Measurements from ENCODE around the gene BLTP3A.
"Not testable (repeated sequence)": the region's sequence is repeated elsewhere in the genome, so short reads cannot be mapped to it uniquely, and the experiment has no call there.

Gene BLTP3A, protein sequence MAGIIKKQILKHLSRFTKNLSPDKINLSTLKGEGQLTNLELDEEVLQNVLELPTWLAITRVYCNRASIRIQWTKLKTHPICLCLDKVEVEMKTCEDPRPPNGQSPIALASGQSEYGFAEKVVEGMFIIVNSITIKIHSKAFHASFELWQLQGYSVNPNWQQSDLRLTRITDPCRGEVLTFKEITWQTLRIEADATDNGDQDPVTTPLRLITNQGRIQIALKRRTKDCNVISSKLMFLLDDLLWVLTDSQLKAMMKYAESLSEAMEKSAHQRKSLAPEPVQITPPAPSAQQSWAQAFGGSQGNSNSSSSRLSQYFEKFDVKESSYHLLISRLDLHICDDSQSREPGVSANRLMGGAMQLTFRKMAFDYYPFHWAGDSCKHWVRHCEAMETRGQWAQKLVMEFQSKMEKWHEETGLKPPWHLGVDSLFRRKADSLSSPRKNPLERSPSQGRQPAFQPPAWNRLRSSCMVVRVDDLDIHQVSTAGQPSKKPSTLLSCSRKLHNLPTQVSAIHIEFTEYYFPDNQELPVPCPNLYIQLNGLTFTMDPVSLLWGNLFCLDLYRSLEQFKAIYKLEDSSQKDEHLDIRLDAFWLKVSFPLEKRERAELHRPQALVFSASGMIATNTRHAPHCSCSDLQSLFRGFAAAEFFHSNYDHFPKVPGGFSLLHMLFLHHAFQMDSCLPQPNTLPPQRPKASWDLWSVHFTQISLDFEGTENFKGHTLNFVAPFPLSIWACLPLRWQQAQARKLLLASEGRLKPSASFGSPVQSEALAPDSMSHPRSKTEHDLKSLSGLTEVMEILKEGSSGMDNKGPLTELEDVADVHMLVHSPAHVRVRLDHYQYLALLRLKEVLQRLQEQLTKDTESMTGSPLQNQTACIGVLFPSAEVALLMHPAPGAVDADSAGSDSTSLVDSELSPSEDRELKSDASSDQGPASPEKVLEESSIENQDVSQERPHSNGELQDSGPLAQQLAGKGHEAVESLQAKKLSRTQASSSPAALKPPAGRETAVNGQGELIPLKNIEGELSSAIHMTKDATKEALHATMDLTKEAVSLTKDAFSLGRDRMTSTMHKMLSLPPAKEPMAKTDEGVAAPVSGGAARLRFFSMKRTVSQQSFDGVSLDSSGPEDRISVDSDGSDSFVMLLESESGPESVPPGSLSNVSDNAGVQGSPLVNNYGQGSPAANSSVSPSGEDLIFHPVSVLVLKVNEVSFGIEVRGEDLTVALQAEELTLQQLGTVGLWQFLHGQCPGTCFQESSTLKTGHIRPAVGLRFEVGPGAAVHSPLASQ (N-terminal part only)

GRCh38 chr6:34791701-34792604 is at the start of gene BLTP3A:
Gene BLTP3A, plus strand, starts transcription at chr6:34792083. Its CDS starts 168 bp downstream, at chr6:34792251.
- H3K9ac ChIP-seq (ENCODE audit: low read length), result peak within 1 kb of the TSS; percentile 96
- peak within 1 kb of the TSS; percentile 78 for H3K27ac ChIP-seq (ENCODE audit: low read length)
- H3K4me2 ChIP-seq (ENCODE audit: low read length), result peak within 1 kb of the TSS; percentile 96

GRCh38 chr6:34742094-34742493 is 49.8 kb upstream of the BLTP3A start:
- H2AFZ ChIP-seq (ENCODE audit: low read depth, low read length), result no peak overlapping the region
- no peaks in the 10 kb centered on the region for H4K20me1 ChIP-seq (ENCODE audit: insufficient read depth, low read length)
- H3K27ac ChIP-seq (ENCODE audit: low read length), result no peak overlapping the region
- H3K9ac ChIP-seq (ENCODE audit: low read length), result no peak overlapping the region
- H3K27me3 ChIP-seq (ENCODE audit: low read depth, low read length), result no peaks in the 10 kb centered on the region
- TF ChIP-seq, protein P1, sequence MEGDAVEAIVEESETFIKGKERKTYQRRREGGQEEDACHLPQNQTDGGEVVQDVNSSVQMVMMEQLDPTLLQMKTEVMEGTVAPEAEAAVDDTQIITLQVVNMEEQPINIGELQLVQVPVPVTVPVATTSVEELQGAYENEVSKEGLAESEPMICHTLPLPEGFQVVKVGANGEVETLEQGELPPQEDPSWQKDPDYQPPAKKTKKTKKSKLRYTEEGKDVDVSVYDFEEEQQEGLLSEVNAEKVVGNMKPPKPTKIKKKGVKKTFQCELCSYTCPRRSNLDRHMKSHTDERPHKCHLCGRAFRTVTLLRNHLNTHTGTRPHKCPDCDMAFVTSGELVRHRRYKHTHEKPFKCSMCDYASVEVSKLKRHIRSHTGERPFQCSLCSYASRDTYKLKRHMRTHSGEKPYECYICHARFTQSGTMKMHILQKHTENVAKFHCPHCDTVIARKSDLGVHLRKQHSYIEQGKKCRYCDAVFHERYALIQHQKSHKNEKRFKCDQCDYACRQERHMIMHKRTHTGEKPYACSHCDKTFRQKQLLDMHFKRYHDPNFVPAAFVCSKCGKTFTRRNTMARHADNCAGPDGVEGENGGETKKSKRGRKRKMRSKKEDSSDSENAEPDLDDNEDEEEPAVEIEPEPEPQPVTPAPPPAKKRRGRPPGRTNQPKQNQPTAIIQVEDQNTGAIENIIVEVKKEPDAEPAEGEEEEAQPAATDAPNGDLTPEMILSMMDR (IDR thresholded peaks at IDR 0.05; ENCODE audit: low read depth, low read length), result no peak
- TF ChIP-seq EZH2phosphoT487 (IDR thresholded peaks at IDR 0.05; ENCODE audit: low read depth), result no peak
- no peaks in the 10 kb centered on the region for H3K79me2 ChIP-seq (ENCODE audit: low read length)
- no peaks in the 10 kb centered on the region for H3K36me3 ChIP-seq (replicated peaks; ENCODE audit: low read depth, low read length)
- no peaks in the 10 kb centered on the region for H3K4me1 ChIP-seq (ENCODE audit: low read length)
- no peak overlapping the region for H3K4me2 ChIP-seq (ENCODE audit: low read length)
- no peak overlapping the region for H3K4me3 ChIP-seq (ENCODE audit: low read length)
- no peaks in the 10 kb centered on the region for H3K9me3 ChIP-seq (ENCODE audit: insufficient read depth, low read length)

More at GRCh38 chr6:34791701-34792604, at the start of gene BLTP3A:
- Histone ChIP-seq H2AFZ (ENCODE audit: low read depth, low read length) (peak within 1 kb of the TSS; percentile 99), H3K27me3 (ENCODE audit: low read depth, low read length) (no peaks in the 10 kb centered on the region), H3K79me2 (ENCODE audit: low read length) (peaks cover 25% of the 10 kb centered on the region), H3K4me1 (ENCODE audit: low read length) (peaks cover 12% of the 10 kb centered on the region), H3K4me3 (ENCODE audit: low read length) (peak within 1 kb of the TSS; percentile 98), H4K20me1 (ENCODE audit: insufficient read depth, low read length) (0 out of 2 replicates have a peak, but pooled peaks cover 4% of the 10 kb centered on the region), H3K36me3 (replicated peaks; ENCODE audit: low read depth, low read length) (no peaks in the 10 kb centered on the region), H3K9me3 (ENCODE audit: insufficient read depth, low read length) (no peaks in the 10 kb centered on the region)
- TF ChIP-seq EZH2phosphoT487 (IDR thresholded peaks at IDR 0.05; ENCODE audit: low read depth), result no peak
- TF ChIP-seq, protein P1 (IDR thresholded peaks at IDR 0.05; ENCODE audit: low read depth, low read length), result no peak

GRCh38 chr6:34743625-34744293 is 48.1 kb upstream of the BLTP3A start:
- Histone ChIP-seq H3K4me2 (ENCODE audit: low read length) (no peak overlapping the region), H3K27me3 (ENCODE audit: low read depth, low read length) (no peaks in the 10 kb centered on the region), H3K4me3 (ENCODE audit: low read length) (no peak overlapping the region), H3K9me3 (ENCODE audit: insufficient read depth, low read length) (no peaks in the 10 kb centered on the region), H3K27ac (ENCODE audit: low read length) (no peak overlapping the region), H3K79me2 (ENCODE audit: low read length) (no peaks in the 10 kb centered on the region), H4K20me1 (ENCODE audit: insufficient read depth, low read length) (no peaks in the 10 kb centered on the region), H3K4me1 (ENCODE audit: low read length) (no peaks in the 10 kb centered on the region), H3K9ac (ENCODE audit: low read length) (no peak overlapping the region), H2AFZ (ENCODE audit: low read depth, low read length) (no peak overlapping the region), H3K36me3 (replicated peaks; ENCODE audit: low read depth, low read length) (no peaks in the 10 kb centered on the region)
- TF ChIP-seq EZH2phosphoT487 (IDR thresholded peaks at IDR 0.05; ENCODE audit: low read depth), result no peak
- TF ChIP-seq, protein P1 (IDR thresholded peaks at IDR 0.05; ENCODE audit: low read depth, low read length), result no peak

- not testable (repeated sequence) for H3K4me2 ChIP-seq (ENCODE audit: low read length); H3K27me3 ChIP-seq (ENCODE audit: low read depth, low read length); H2AFZ ChIP-seq (ENCODE audit: low read depth, low read length); H3K9ac ChIP-seq (ENCODE audit: low read length); H3K36me3 ChIP-seq (replicated peaks; ENCODE audit: low read depth, low read length); H3K4me3 ChIP-seq (ENCODE audit: low read length); H3K79me2 ChIP-seq (ENCODE audit: low read length); H3K27ac ChIP-seq (ENCODE audit: low read length); H3K4me1 ChIP-seq (ENCODE audit: low read length); H3K9me3 ChIP-seq (ENCODE audit: insufficient read depth, low read length); H4K20me1 ChIP-seq (ENCODE audit: insufficient read depth, low read length)
These were observed 47.6 kb upstream of the BLTP3A start for GRCh38 chr6:34744294-34744647.
